CD4-positive, alpha-beta memory T cell (primary cell): ENCODE results near the gene SLC27A2. TPM values are rescaled to one million over a fixed set of nuclear protein-coding genes. Genes with fewer than 3 reads are reported as not detected.
"Not testable (repeated sequence)": the region's sequence is repeated elsewhere in the genome, so short reads cannot be mapped to it uniquely, and the experiment has no call there.

Experiments
- CTCF ChIA-PET: fragments of 350-600 bp; sonication (Branson Sonifier 250); formaldehyde crosslinking; loops from one replicate; lab custom pipeline; 2021; ENCODE audit warnings: inconsistent platforms; ENCODE audit not compliant: partially characterized antibody; lab: Charles Lee
- POLR2A ChIA-PET: fragments of 350-600 bp; sonication (Branson Sonifier 250); formaldehyde crosslinking; loops from one replicate; lab custom pipeline; 2021; ENCODE audit not compliant: partially characterized antibody; lab: Charles Lee
- DNase-seq, 5 donors: peaks; one replicate each; pipeline versions ENCODE4 v3.0.0 to v3.0.0-alpha.2; 2020 to 2022; ENCODE audit warnings: mixed read lengths in 1 of 5
- H3K27ac ChIP-seq: one replicate; pipeline ENCODE4 v1.7.0; 2013; ENCODE audit warnings: low read depth, low read length
- H3K27me3 ChIP-seq: 2 replicates; pipeline ENCODE4 v1.7.0; 2013; ENCODE audit warnings: mild to moderate bottlenecking, low read length, moderate library complexity; ENCODE audit not compliant: insufficient read depth
- H3K36me3 ChIP-seq: 2 replicates; pipeline ENCODE4 v1.7.0; 2013; ENCODE audit warnings: mild to moderate bottlenecking, low read length, moderate library complexity; ENCODE audit not compliant: insufficient read depth
- H3K4me1 ChIP-seq: 2 replicates; pipeline ENCODE4 v1.7.0; 2013; ENCODE audit warnings: mild to moderate bottlenecking, low read length, moderate library complexity; ENCODE audit not compliant: insufficient read depth
- H3K4me3 ChIP-seq, 2 donors: one replicate each; pipeline ENCODE4 v1.7.0; 2013; ENCODE audit warnings: low read length in 2 of 2, mild to moderate bottlenecking in 1 of 2
- H3K9me3 ChIP-seq, 2 donors: one replicate each; pipeline ENCODE4 v1.7.0; 2013; ENCODE audit warnings: low read length in 2 of 2, control low read depth in 1 of 2; ENCODE audit not compliant: control insufficient read depth in 1 of 2
- H3K27ac Mint-ChIP-seq, 7 donors: one replicate each; pipeline ENCODE4 v1.8.0; 2020 to 2021; ENCODE audit warnings: mixed read lengths in 7 of 7, mild to moderate bottlenecking in 6 of 7, inconsistent platforms in 3 of 7, moderate library complexity in 3 of 7
- H3K27me3 Mint-ChIP-seq, 2 donors: one replicate each; pipeline ENCODE4 v1.8.0; 2020 to 2021; ENCODE audit warnings: mixed read lengths in 2 of 2
- H3K36me3 Mint-ChIP-seq, 2 donors: one replicate each; pipeline ENCODE4 v1.8.0; 2020 to 2021; ENCODE audit warnings: mixed read lengths in 2 of 2, inconsistent platforms in 1 of 2, mild to moderate bottlenecking in 1 of 2
- H3K4me1 Mint-ChIP-seq, 4 donors: one replicate each; pipeline ENCODE4 v1.8.0; 2020 to 2021; ENCODE audit warnings: mixed read lengths in 4 of 4, mild to moderate bottlenecking in 1 of 4
- H3K4me3 Mint-ChIP-seq, 8 donors: one replicate each; pipeline ENCODE4 v1.8.0; 2020 to 2021; ENCODE audit warnings: mixed read lengths in 8 of 8, mild to moderate bottlenecking in 7 of 8, moderate library complexity in 6 of 8, inconsistent platforms in 3 of 8
- H3K9me3 Mint-ChIP-seq, 8 donors: one replicate each; pipeline ENCODE4 v1.8.0; 2020 to 2021; ENCODE audit warnings: mixed read lengths in 8 of 8, mild to moderate bottlenecking in 5 of 8, inconsistent platforms in 3 of 8, moderate library complexity in 1 of 8
- intact Hi-C: fragments of 100-400 bp; cut with micrococcal nuclease; formaldehyde crosslinking; loops from one replicate; pipeline ENCODE4 v1.15.1; 2023
- polyA plus RNA-seq, 2 donors: library from polyadenylated mRNA; unstranded; fragments of 300-500 nt; fragmentation: Illumina TruSeq; gene quantifications; one replicate each; pipeline ENCODE4 v1.2.3, GENCODE V29; 2021
- total RNA-seq, 2 experiments: library from RNA; stranded (reverse); gene quantifications; one replicate each; pipeline ENCODE4 v1.2.3, GENCODE V29; 2021

Gene SLC27A2
- under 1 TPM; 0.61 to 0.75 TPM for total RNA-seq
- polyA plus RNA-seq: under 1 TPM in 1 of 2 donors, not detected in 1; 0.93 TPM

DNA sequence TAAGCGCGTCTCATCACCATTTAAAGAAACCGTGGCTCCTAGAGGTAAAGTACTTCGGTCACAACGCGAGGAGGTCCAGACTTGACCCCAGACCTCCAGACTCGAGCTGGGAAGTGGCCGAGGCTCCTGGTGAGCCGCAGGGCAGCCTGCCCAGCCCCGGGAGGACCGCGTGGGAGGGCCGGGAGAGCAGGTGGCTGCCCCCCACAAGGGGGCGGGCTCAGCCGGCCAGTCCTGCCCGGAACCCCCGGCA lies at the start of gene SLC27A2:
Gene SLC27A2 (plus strand): TSS at position 228 of the 250 bp plus-strand sequence. CDS start 232 bp downstream, outside the sequence.
- Histone ChIP-seq H3K4me3 (peak within 1 kb of the TSS; percentile 32 to 65), H3K27me3 (no peaks in the 10 kb centered on the region), H3K36me3 (no peaks in the 10 kb centered on the region), H3K27ac (no peak within 1 kb of the TSS), H3K9me3 (no peaks in the 10 kb centered on the region), H3K4me1 (peaks cover 10% of the 10 kb centered on the region)
- no peaks in the 10 kb centered on the region for H3K9me3 Mint-ChIP-seq
- peak within 1 kb of the TSS in 4 of 7 donors; percentile 29 to 78 (median 58) for H3K27ac Mint-ChIP-seq
- intact Hi-C loops: loop anchor here (1.0 kb wide), 1 partner anchor 134 kb away; no protein-coding TSS in a partner anchor
- CTCF ChIA-PET: interaction anchor here (0.7 to 5.2 kb wide), 4 partner anchors 12 to 230 kb away, joined by 3 to 44 read pairs (median 5); no protein-coding TSS in a partner anchor
- peaks cover 9 to 23% (median 13%) of the 10 kb centered on the region in 4 donors for H3K4me1 Mint-ChIP-seq
- peaks cover 5 to 15% of the 10 kb centered on the region in 2 donors for H3K27me3 Mint-ChIP-seq
- H3K36me3 Mint-ChIP-seq: peaks cover 0 to 4% of the 10 kb centered on the region in 2 donors
- POLR2A ChIA-PET: interaction anchor here (1.2 kb wide), 1 partner anchor 242 kb away, joined by 4 read pairs; the partner anchor contains the start of gene USP8
- H3K4me3 Mint-ChIP-seq: peak within 1 kb of the TSS; percentile 91 to 98 (median 92)
- DNase-seq: no peak

DNA sequence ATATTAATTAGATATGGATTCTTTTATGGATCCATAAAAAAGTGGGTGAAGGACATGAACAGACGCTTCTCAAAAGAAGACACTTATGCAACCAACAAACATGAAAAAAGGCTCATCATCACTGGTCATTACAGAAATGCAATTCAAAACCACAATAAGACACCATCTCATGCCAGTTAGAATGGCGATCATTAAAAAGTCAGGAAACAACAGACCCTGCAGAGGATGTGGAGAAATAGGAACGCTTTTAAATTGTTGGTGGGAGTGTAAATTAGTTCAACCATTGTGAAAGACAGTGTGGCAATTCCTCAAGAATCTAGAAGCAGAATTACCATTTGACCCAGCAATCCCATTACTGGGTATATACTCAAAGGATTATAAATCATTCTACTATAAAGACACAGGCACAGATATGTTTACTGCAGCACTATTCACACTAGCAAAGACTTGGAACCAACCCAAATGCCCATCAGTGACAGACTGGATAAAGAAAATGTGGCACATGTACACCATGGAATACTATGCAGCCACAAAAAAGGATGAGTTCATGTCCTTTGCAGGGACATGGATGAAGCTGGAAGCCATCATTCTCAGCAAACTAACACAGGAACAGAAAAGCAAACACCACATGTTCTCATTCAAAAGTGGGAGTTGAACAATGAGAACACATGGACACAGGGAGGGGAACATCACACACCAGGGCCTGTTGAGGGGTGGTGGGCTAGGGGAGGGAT lies 49.6 kb upstream of the SLC27A2 start:
- H3K9me3 Mint-ChIP-seq: peaks cover 0 to 13% (median 0%) of the 10 kb centered on the region in 8 donors
- H3K9me3 ChIP-seq, H3K27ac Mint-ChIP-seq, H3K36me3 ChIP-seq, H3K27ac ChIP-seq, H3K4me3 Mint-ChIP-seq, H3K4me3 ChIP-seq, H3K36me3 Mint-ChIP-seq, H3K27me3 ChIP-seq, H3K4me1 ChIP-seq, intact Hi-C loops, H3K4me1 Mint-ChIP-seq, POLR2A ChIA-PET, DNase-seq: not testable (repeated sequence)
- CTCF ChIA-PET: interaction anchor here (1.3 kb wide), 1 partner anchor 11 kb away, joined by 3 read pairs; no protein-coding TSS in a partner anchor
- peaks cover 4 to 17% of the 10 kb centered on the region in 2 donors for H3K27me3 Mint-ChIP-seq

DNA sequence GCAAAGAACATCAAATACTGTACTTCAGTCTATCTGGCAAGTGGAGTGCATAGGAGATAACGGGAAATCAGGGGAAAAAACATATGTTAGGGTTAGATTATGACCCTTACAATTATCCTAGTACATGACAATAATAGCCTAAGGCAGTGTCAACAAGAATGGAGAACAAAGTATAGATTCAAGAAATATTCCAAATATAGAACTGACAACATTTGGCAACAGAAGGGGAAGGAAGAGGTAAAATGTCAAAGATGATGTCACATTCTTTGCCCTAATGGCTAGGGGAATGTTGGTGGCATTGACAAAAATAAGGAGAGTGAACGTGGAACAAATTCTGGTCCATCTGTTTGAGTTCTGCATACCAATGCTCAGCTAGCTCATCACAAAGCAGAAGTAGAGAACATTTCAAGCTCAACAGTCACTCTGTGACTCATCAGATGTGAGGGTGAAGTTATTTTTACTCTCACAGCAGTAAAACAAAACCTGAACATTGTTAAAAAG lies 47.4 kb upstream of the SLC27A2 start:
- Histone ChIP-seq H3K4me3 (no peak overlapping the region), H3K4me1 (no peaks in the 10 kb centered on the region), H3K27ac (no peak overlapping the region), H3K27me3 (no peaks in the 10 kb centered on the region), H3K9me3 (no peaks in the 10 kb centered on the region), H3K36me3 (no peaks in the 10 kb centered on the region)
- POLR2A ChIA-PET: no interaction called here
- DNase-seq: no peak
- peaks cover 0 to 8% (median 0%) of the 10 kb centered on the region in 8 donors for H3K9me3 Mint-ChIP-seq
- H3K27ac Mint-ChIP-seq: no peak overlapping the region
- intact Hi-C loops: no loop called here
- CTCF ChIA-PET: interaction anchor here (0.7 to 3.8 kb wide), 2 partner anchors 11 to 1257 kb away, joined by 3 to 16 read pairs; partner anchors contain the start of gene EID1
- H3K27me3 Mint-ChIP-seq: peaks cover 6 to 17% of the 10 kb centered on the region in 2 donors
- no peak overlapping the region for H3K4me3 Mint-ChIP-seq
- peaks cover 5 to 8% (median 6%) of the 10 kb centered on the region in 4 donors for H3K4me1 Mint-ChIP-seq
- no peaks in the 10 kb centered on the region for H3K36me3 Mint-ChIP-seq

DNA sequence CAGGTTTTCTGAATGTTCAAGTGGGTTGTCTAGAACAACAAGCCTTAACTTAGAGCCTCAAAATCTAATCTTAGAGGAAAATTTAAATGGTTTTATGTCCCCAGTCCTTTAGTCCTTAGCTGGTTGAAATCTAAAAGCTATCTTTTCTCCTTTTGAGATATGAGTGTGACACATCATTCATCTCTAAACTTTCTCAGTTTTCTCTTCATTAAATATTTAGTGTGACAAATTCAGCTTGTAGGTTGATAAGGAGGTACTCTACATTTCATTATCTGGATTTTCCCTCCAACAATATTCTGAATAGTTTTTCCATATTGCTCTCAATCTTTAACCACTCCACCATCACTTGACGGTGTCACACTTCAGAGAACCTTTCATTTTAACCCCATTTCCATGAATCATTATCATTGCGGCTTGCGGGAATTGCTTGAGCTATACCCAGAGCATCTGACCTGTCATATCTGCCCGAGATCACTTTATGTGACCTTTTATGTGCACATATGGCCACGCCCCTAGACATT lies 46.9 kb upstream of the SLC27A2 start:
- CTCF ChIA-PET: interaction anchor here (0.7 to 3.8 kb wide), 2 partner anchors 10 to 1257 kb away, joined by 3 to 16 read pairs; partner anchors contain the start of gene EID1

DNA sequence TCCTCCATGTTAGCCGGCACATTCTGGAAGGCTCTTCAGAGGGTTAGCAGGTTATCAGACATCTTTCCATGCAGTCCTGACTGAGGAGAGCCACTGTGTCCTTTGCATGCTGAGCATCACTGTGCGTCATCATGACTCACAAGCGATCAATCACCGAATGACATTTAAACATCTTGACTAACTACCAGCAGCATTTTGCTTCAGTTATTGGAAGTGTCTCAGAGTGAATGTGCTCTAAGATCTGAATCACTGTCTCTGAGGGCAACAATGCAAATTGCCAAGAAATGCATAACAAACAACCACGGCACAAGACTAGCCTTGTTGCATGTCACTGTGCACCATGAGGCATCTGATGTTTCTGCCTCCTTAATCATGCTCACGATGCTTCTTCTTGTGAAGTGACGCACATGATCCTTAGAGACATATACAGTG lies 44.6 kb upstream of the SLC27A2 start:
- Histone ChIP-seq H3K27me3 (no peaks in the 10 kb centered on the region), H3K9me3 (no peaks in the 10 kb centered on the region), H3K36me3 (no peaks in the 10 kb centered on the region), H3K4me1 (no peaks in the 10 kb centered on the region), H3K27ac (no peak overlapping the region), H3K4me3 (no peak overlapping the region)
- Mint-ChIP-seq H3K4me3 (no peak overlapping the region), H3K9me3 (peaks cover 0 to 4% (median 0%) of the 10 kb centered on the region in 8 donors), H3K36me3 (no peaks in the 10 kb centered on the region), H3K27ac (no peak overlapping the region), H3K4me1 (peaks cover 5 to 8% (median 6%) of the 10 kb centered on the region in 4 donors), H3K27me3 (peaks cover 4 to 15% of the 10 kb centered on the region in 2 donors)
- no peak for DNase-seq
- intact Hi-C loops: no loop called here
- POLR2A ChIA-PET: no interaction called here
- CTCF ChIA-PET: interaction anchor here (3.8 kb wide), 1 partner anchor 8 kb away, joined by 16 read pairs; no protein-coding TSS in a partner anchor

More for the DNA sequence above, 46.9 kb upstream of the SLC27A2 start:
- Mint-ChIP-seq H3K36me3 (no peaks in the 10 kb centered on the region), H3K4me1 (peaks cover 5 to 8% (median 6%) of the 10 kb centered on the region in 4 donors), H3K27ac (peak overlapping the region in 1 of 7 donors; percentile 45), H3K9me3 (peaks cover 0 to 8% (median 0%) of the 10 kb centered on the region in 8 donors), H3K4me3 (no peak overlapping the region), H3K27me3 (peaks cover 6 to 17% of the 10 kb centered on the region in 2 donors)
- H3K9me3 ChIP-seq: no peaks in the 10 kb centered on the region
- H3K4me3 ChIP-seq: no peak overlapping the region
- POLR2A ChIA-PET: no interaction called here
- no peaks in the 10 kb centered on the region for H3K27me3 ChIP-seq
- H3K4me1 ChIP-seq: no peaks in the 10 kb centered on the region
- DNase-seq: no peak
- no peak overlapping the region for H3K27ac ChIP-seq
- intact Hi-C loops: no loop called here
- no peaks in the 10 kb centered on the region for H3K36me3 ChIP-seq

DNA sequence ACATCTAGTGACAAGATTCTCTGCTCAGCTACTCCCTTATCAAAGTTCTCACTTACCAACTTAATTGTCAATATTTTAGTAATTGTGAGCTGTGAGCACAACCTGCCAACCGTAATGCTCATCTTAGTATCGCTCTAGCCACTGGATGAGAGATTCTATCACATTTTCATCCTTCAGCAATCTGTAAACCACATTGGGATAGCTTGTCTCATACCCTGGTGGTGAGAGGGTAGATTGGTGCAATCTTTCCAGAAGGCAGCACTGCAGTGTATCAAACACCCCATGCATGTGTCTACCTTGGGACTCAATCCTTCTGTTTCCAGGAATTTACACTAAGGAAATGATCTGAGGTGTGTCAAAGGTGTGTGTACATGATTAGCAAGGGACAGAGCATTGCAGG lies 44.1 kb upstream of the SLC27A2 start:
- CTCF ChIA-PET: no interaction called here
- H3K27me3 ChIP-seq: no peaks in the 10 kb centered on the region
- H3K4me3 ChIP-seq: no peak overlapping the region
- no peaks in the 10 kb centered on the region for H3K9me3 ChIP-seq
- no peaks in the 10 kb centered on the region for H3K36me3 ChIP-seq
- no peak for DNase-seq
- no peak overlapping the region for H3K27ac ChIP-seq
- H3K4me1 ChIP-seq: no peaks in the 10 kb centered on the region
- intact Hi-C loops: no loop called here
- Mint-ChIP-seq H3K36me3 (no peaks in the 10 kb centered on the region), H3K27ac (no peak overlapping the region), H3K9me3 (no peaks in the 10 kb centered on the region), H3K27me3 (peaks cover 4 to 11% of the 10 kb centered on the region in 2 donors), H3K4me3 (no peak overlapping the region), H3K4me1 (peaks cover 5 to 8% (median 6%) of the 10 kb centered on the region in 4 donors)
- POLR2A ChIA-PET: no interaction called here

DNA sequence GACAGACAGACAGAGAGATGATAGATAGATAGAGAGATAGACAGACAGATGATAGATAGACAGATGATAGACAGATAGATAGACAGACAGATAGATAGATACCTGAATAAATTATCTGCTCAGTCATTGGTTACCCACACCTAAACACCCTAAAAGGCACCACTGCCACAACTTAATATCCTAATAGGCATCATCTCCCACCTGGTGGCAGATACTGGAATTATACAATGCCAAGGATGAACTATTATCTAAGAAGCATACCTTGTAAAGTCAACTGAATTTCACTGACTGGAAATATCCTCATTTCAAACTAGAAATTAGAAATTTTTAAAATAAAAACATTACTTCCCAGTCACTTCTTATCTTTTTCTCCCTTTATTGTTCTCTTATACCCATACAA lies 43.6 kb upstream of the SLC27A2 start:
- ChIA-PET CTCF (no interaction called here), POLR2A (no interaction called here)
- H3K4me1 ChIP-seq: no peaks in the 10 kb centered on the region
- H3K4me3 Mint-ChIP-seq: no peak overlapping the region
- H3K4me1 Mint-ChIP-seq: peaks cover 5 to 8% (median 6%) of the 10 kb centered on the region in 4 donors
- no peaks in the 10 kb centered on the region for H3K9me3 Mint-ChIP-seq
- H3K36me3 ChIP-seq: no peaks in the 10 kb centered on the region
- H3K9me3 ChIP-seq: no peaks in the 10 kb centered on the region
- intact Hi-C loops: no loop called here
- H3K27ac Mint-ChIP-seq: no peak overlapping the region
- no peak for DNase-seq
- H3K27me3 Mint-ChIP-seq: peaks cover 4 to 11% of the 10 kb centered on the region in 2 donors
- H3K27ac ChIP-seq: no peak overlapping the region
- H3K27me3 ChIP-seq: no peaks in the 10 kb centered on the region
- H3K4me3 ChIP-seq: no peak overlapping the region
- no peaks in the 10 kb centered on the region for H3K36me3 Mint-ChIP-seq
